ENCODE data around the gene YEATS2.
A peak's percentile ranks its signal among the peaks of the same experiment; 100 is the strongest.
"Not testable (repeated sequence)": the region's sequence is repeated elsewhere in the genome, so short reads cannot be mapped to it uniquely, and the experiment has no call there.

YEATS2 gene

DNA sequence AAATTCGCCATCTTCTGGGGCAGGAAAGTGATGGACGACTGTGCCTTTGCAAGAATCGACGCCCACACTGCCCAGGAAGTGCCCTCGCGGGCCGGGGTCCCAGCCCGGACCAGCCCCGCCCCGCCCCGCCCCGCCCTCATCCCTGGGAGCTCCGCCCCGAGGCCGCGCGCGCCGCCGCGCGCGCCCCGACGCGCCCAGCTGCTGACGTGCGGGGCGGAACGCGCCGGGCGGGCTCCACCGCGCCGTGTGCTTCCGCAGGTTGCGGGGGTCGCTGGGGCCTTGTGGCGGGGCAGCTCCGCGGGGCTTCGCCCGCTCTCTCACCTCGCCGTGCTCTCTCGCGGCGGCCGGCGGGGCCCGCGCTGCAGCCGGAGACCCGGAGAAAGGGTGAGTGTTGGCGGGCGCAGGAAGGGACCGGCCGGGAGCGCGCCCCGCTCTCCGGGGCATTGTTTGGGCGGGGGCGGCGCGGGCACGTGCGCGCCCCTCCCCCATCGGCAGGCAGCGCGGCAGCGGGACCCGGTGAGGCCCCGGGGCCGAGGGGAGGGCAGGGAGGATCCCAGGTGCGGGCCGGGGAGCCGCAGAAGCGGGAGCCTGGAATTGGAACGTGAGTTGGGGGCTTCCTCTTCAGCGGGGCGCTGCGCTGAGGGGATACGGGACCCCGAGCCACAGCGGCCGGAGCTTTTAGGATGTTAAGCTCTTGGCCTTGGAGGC is at the start of gene YEATS2:
Gene YEATS2, plus strand, starts transcription at position 188 of the 708 bp plus-strand sequence. CDS start 17,366 bp downstream, outside the sequence.
- peak; percentile 71 for DNase-seq (ENCODE audit: low spot score)

DNA sequence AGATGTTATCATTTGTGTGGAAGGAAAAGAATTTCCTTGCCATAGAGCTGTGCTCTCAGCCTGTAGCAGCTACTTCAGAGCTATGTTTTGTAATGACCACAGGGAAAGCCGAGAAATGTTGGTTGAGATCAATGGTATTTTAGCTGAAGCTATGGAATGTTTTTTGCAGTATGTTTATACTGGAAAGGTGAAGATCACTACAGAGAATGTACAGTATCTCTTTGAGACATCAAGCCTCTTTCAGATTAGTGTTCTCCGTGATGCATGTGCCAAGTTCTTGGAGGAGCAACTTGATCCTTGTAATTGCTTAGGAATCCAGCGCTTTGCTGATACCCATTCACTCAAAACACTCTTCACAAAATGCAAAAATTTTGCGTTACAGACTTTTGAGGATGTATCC is 47.0 kb upstream of the YEATS2 start:
- no peak for DNase-seq (ENCODE audit: low spot score)

GRCh38 chr3:183653209-183654064 is 44.2 kb upstream of the YEATS2 start:
- no peak for DNase-seq (ENCODE audit: low spot score)

GRCh38 chr3:183654727-183655126 is 42.9 kb upstream of the YEATS2 start:
- DNase-seq (ENCODE audit: low spot score) = no peak

- no peak for DNase-seq (ENCODE audit: low spot score)
These were observed 35.5 kb upstream of the YEATS2 start for GRCh38 chr3:183662099-183662498.

- DNase-seq (ENCODE audit: low spot score) = peak; percentile 19
These were observed 32.6 kb upstream of the YEATS2 start for GRCh38 chr3:183664913-183665381.

DNA sequence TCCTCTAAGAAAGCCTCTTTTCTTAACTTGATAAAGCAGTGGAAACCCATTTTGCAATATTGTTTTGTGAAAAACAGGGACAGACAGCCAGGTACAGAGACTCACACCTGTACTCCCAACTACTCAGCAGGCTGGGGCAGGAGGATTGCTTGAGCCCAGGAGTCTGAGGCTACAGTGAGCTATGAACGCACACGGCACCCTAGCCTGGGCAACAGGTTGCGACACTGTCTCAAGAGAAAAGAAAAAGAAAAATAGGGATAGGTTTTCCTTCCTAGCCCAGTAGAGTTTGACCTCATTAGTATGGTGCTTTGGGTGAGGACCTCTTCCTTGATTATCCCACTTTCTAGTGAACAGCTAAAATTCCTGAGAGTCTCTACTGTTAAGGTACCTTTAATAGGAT is 17.5 kb upstream of the YEATS2 start:
- DNase-seq (ENCODE audit: low spot score) = no peak

GRCh38 chr3:183687705-183688104 is 9.9 kb upstream of the YEATS2 start:
- DNase-seq (ENCODE audit: low spot score) = no peak

GRCh38 chr3:183688874-183689273 is 8.7 kb upstream of the YEATS2 start:
- no peak for DNase-seq (ENCODE audit: low spot score)

GRCh38 chr3:183689621-183690020 is 8.0 kb upstream of the YEATS2 start:
- DNase-seq (ENCODE audit: low spot score) = not testable (repeated sequence)

GRCh38 chr3:183690402-183690995 is 7.1 kb upstream of the YEATS2 start:
- DNase-seq (ENCODE audit: low spot score) = no peak

- DNase-seq (ENCODE audit: low spot score) = no peak
These were observed 5.2 kb upstream of the YEATS2 start for GRCh38 chr3:183692436-183692835.

DNA sequence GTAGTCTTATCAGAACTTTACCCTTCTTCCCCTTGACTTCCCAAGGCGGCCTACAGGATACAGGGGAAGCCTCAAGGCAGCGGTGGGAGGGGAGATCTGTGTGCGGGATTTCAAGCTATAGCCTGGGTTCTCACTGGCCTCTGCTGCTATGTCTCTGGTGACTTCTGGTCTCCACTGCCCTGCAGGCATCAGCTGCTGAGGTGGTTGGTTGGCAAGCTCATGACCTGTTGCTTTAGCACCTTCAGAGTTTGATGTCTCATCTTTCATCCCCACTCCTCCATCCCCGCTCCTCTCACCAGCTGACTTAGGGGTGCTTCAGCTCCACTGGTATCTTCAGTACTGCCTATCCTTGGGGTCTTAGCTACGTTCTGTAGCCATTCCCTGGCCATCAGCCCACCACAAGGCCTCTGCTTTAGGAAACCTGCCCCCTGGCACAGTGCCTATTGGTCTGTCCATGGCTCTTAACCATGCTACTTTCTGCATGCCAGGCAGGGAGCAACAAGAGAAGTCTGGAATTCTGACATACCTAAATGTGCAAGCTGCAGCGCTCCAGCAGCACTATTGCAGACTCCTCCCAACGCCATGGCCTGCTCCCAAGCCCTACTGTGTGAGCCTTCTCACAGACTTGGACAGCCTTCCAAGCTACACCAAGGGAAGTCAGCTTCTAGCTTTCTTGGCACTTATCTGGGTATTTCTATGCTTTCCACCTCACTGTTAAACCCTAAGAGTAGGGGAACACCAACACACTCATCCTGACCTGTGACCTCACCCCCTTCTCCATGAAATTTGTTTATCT is 1.8 kb upstream of the YEATS2 start:
- no peak for DNase-seq (ENCODE audit: low spot score)

DNA sequence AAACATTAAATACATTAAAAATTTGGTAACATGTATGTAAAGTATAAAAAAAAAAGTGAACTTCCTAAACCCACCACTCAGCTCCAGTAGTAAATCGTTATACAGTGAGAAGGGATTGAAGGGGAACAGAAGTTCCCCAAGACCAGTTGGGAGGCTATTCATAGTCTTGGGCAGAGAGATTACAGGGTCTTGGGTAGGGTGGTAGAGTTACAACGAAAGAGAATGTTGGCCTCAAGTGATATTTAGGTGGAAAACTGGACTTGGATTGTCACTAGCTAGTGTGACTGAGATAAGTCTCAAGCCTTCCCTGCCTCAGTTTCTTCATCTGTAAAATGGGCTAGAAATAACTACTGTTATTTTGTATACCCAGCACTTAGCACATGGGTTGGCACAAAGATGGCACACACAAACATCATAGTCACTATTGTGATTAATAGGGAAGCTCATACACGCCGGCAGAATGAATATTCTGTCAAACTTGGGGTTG is 431 bp upstream of the YEATS2 start:
- no peak for DNase-seq (ENCODE audit: low spot score)

GRCh38 chr3:183698318-183698751 is 738 bp downstream of the YEATS2 start:
- peak; percentile 23 for DNase-seq (ENCODE audit: low spot score)

GRCh38 chr3:183698756-183699155 is 1.2 kb downstream of the YEATS2 start:
- DNase-seq (ENCODE audit: low spot score) = peak; percentile 32

- DNase-seq (ENCODE audit: low spot score) = no peak
These were observed 1.8 kb downstream of the YEATS2 start for GRCh38 chr3:183699238-183699947.

DNA sequence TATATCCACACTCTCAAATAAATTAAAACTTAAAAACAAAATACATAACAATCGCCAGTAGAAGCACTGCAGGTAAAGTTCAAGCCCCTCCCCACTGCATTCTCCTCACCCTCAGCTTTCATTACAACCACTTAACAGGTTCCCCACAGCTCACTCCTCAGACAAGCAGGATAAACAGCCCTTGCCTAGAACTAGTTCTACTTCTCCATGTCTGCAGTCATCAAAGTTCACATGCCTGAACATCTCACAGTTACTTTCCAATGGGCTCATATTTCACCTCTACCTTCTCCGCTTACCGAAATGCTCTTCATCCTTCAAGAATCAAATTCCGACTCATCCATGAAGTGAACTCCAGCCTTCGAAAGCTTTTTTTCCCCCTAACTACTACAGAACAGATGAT is 4.1 kb downstream of the YEATS2 start:
- DNase-seq (ENCODE audit: low spot score) = no peak

DNA sequence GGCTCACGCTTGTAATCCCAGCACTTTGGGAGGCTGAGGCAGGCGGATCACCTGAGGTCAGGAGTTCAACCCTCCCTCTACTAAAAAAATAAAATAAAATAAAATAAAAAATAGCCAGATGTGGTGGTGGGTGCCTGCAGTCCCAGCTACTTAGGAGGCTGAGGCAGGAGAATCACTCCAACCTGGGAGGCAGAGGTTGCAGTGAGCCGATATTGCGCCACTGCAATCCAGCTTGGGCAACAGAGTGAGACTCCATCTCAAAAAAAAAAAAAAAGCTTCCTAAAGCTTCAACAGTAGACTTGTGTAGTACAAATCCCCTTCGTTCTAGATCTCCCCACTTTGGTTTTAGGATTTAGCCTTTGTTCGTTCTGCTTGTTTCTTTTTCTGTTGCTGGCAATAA is 6.3 kb downstream of the YEATS2 start:
- DNase-seq (ENCODE audit: low spot score) = not testable (repeated sequence)

DNA sequence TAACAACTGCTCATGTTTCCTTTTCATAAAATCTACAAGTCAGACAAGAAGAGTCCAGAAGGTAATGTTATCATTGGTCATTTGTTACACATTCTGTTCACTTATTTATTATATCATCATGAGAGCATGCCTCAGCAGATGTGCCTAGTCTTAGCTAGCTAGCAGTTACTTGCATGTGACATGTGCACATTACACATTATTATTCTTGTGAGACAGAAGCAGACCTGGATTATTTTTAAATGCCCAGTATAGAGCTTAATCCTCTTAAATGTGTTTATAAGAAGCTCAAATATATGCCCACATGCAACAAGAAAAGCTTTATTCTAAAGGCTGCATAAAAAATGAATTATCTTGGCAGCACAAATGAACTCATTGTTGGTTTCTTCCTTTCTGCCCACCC is 12.6 kb downstream of the YEATS2 start:
- DNase-seq (ENCODE audit: low spot score) = no peak

DNA sequence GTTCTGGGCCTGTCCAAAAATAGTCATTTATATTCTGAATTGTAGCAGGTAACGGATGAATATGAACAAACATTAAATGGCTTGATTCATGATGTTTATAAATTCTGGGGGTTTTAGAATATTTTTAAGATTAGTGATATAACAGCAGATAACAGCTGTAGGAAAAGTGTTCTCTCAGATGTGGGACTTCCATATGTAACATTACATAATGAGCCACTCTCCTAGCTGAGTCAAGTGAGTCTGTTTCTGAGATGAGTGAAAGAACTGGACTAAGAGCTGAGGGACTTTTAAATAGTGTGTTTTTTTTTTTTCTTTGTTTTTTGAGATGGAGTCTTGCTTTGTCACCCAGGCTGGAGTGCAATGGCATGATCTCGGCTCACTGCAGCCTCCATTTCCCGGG is 13.9 kb downstream of the YEATS2 start:
- DNase-seq (ENCODE audit: low spot score) = no peak
